ENCODE measurements around the gene DLG2. TPM values are rescaled to one million over a fixed set of nuclear protein-coding genes. Genes with fewer than 3 reads are reported as not detected.

DLG2 gene
- total RNA-seq, 4 donors from 2014 or later, result 1.3 to 4.7 (median 2.4) TPM

DNA sequence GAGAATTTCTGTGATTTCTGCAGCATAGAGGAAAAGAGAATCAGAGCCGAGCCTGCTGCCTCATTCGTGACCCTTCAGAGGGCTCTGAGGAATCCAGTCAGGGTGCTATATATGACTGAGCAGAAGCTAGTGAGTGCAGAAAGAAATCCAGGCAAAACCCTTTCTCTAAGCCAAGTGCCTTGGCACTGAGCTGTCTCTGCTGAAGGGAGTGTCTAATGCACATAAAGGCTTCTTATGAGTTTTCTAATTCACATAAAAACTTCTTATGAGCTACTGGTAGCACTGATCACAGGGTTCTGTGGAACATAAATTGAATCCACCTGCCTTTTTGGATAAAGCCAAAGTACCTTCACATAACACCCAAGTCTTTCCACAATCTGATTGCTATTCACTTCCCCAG is 1555.3 kb downstream of the DLG2 start:
- Histone ChIP-seq H3K9me3 (no peaks in the 10 kb centered on the region), H3K27me3 (no peaks in the 10 kb centered on the region), H3K4me1 (no peaks in the 10 kb centered on the region), H3K36me3 (no peaks in the 10 kb centered on the region), H3K27ac (no peak overlapping the region), H3K4me3 (no peak overlapping the region)
- no peak for DNase-seq
- no peak for ATAC-seq
- no peak for TF ChIP-seq POLR2A (IDR thresholded peaks at IDR 0.05)
- TF ChIP-seq, protein P1, sequence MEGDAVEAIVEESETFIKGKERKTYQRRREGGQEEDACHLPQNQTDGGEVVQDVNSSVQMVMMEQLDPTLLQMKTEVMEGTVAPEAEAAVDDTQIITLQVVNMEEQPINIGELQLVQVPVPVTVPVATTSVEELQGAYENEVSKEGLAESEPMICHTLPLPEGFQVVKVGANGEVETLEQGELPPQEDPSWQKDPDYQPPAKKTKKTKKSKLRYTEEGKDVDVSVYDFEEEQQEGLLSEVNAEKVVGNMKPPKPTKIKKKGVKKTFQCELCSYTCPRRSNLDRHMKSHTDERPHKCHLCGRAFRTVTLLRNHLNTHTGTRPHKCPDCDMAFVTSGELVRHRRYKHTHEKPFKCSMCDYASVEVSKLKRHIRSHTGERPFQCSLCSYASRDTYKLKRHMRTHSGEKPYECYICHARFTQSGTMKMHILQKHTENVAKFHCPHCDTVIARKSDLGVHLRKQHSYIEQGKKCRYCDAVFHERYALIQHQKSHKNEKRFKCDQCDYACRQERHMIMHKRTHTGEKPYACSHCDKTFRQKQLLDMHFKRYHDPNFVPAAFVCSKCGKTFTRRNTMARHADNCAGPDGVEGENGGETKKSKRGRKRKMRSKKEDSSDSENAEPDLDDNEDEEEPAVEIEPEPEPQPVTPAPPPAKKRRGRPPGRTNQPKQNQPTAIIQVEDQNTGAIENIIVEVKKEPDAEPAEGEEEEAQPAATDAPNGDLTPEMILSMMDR (IDR thresholded peaks at IDR 0.05 in 4 of 5, conservative IDR thresholded peaks at IDR 0.05 in 1 of 5), result no peak
- intact Hi-C loops (cut with DNase I; ENCODE audit: low total_unique reads) (no loop called here), in situ Hi-C loops (cut with MboI; ENCODE audit: low sequenced_read_pairs in 4 of 4) (no loop called here)

DNA sequence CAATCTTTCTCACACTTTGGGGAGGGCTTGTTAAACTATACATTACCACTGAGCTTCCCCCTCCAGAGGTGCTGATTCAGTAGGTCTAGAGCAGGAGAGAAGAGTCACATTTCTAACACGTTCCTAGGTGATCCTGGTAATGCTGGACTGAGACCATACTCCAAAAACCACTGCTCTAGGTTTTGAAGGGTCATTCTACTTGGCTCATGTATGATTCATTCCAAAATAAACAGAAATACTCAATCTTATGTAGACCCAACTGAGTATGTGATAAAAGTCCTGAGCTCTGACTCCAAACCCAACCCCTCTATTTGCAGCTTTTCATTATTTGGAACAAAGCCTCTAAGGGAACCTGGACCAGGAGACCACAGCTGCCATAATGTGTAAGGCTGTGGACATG is 1558.1 kb downstream of the DLG2 start:
- no peak for TF ChIP-seq POLR2A (IDR thresholded peaks at IDR 0.05)
- TF ChIP-seq, protein P1 (IDR thresholded peaks at IDR 0.05 in 4 of 5, conservative IDR thresholded peaks at IDR 0.05 in 1 of 5), result no peak
- Histone ChIP-seq H3K36me3 (no peaks in the 10 kb centered on the region), H3K4me3 (no peak overlapping the region), H3K4me1 (no peaks in the 10 kb centered on the region), H3K9me3 (no peaks in the 10 kb centered on the region), H3K27me3 (no peaks in the 10 kb centered on the region), H3K27ac (no peak overlapping the region)
- ATAC-seq, result no peak
- intact Hi-C loops (cut with DNase I; ENCODE audit: low total_unique reads), result no loop called here
- in situ Hi-C loops (cut with MboI; ENCODE audit: low sequenced_read_pairs in 4 of 4), result no loop called here
- DNase-seq, result no peak

DNA sequence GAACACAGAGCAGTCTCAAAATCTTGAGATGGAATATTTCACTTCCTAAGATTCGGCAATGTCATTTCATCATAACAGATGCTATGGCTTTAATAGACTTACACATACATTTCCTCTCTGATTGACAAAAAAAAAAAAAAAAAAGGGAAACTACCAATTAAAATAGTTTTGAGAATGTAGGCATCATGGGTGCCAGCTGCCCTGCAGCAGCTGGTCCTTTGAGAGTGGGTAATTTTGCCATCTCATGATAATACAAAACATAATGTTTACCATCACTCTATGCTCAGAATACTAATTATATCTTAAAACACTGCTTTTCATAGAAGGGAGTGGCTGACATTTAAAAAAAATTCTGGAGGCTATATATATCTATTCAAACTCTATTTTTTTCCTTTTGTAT is 1565.4 kb downstream of the DLG2 start:
- TF ChIP-seq POLR2A (IDR thresholded peaks at IDR 0.05), result no peak
- TF ChIP-seq, protein P1 (IDR thresholded peaks at IDR 0.05 in 4 of 5, conservative IDR thresholded peaks at IDR 0.05 in 1 of 5), result no peak
- ATAC-seq (no peak), DNase-seq (no peak)
- Histone ChIP-seq H3K36me3 (no peaks in the 10 kb centered on the region), H3K27ac (no peak overlapping the region), H3K4me1 (no peaks in the 10 kb centered on the region), H3K27me3 (no peaks in the 10 kb centered on the region), H3K9me3 (no peaks in the 10 kb centered on the region), H3K4me3 (no peak overlapping the region)
- intact Hi-C loops (cut with DNase I; ENCODE audit: low total_unique reads) (no loop called here), in situ Hi-C loops (cut with MboI; ENCODE audit: low sequenced_read_pairs in 4 of 4) (no loop called here)

DNA sequence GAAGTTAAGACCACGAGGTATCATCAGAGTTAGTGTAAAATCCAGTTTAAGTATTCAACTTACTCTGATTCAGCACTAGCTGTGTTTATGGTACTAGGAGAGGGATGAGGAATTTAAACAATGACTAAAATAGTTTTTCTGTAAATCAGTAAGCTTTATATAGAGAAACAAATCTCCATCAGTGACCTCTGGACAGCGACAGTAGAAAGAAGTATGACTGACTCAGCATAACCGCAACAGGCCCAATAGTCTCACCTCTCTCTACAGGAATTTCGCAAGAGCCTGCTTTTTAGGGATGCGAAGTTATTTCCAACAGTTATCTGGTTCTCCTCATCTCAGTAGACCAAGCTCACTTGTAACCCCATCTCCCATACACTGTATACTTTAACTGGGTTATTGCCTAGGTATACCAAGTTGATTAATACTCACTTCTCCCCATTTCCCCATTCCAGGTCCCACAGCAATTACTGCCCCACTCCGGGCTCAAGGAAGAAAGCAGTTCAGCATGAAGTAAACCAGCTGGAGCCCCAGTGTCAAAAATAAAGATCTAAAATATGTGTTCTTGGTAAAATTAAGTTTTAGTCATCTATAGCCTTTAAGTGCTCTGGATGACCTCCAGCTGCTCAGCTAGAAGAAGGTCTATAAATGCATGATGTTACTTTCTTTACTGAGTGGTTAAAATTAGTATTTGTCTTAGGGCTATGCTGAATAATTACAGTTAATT is 1570.3 kb downstream of the DLG2 start:
- DNase-seq (no peak), ATAC-seq (no peak)
- Histone ChIP-seq H3K27me3 (no peaks in the 10 kb centered on the region), H3K36me3 (no peaks in the 10 kb centered on the region), H3K4me1 (no peaks in the 10 kb centered on the region), H3K27ac (no peak overlapping the region), H3K9me3 (no peaks in the 10 kb centered on the region), H3K4me3 (no peak overlapping the region)
- in situ Hi-C loops (cut with MboI; ENCODE audit: low sequenced_read_pairs in 4 of 4), result no loop called here
- intact Hi-C loops (cut with DNase I; ENCODE audit: low total_unique reads), result no loop called here
- TF ChIP-seq, protein P1 (IDR thresholded peaks at IDR 0.05 in 4 of 5, conservative IDR thresholded peaks at IDR 0.05 in 1 of 5), result no peak
- TF ChIP-seq POLR2A (IDR thresholded peaks at IDR 0.05), result no peak

DNA sequence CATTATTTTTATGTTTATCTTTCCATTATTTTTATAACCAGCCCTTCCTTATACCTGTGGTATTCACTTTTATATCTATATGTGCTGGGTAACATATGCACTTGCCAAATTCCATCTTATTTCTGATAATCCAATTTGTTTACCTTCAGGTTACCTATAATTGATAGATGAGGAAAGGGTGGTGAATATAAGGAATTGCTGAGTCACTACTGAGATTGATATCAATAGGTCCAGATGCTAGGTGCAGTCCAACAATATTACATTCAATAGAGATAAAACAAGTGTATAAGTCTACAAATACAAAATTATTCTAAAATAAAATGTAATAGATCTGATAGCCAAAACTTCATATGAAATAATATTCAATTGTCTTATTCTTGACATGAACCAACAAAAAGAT is 1582.0 kb downstream of the DLG2 start:
- in situ Hi-C loops (cut with MboI; ENCODE audit: low sequenced_read_pairs in 4 of 4), result no loop called here
- intact Hi-C loops (cut with DNase I; ENCODE audit: low total_unique reads), result no loop called here
- DNase-seq (no peak), ATAC-seq (no peak)
- no peaks in the 10 kb centered on the region for H3K36me3 ChIP-seq
- no peaks in the 10 kb centered on the region for H3K27me3 ChIP-seq
- H3K9me3 ChIP-seq, result no peaks in the 10 kb centered on the region
- H3K4me3 ChIP-seq, result no peak overlapping the region
- TF ChIP-seq, protein P1 (IDR thresholded peaks at IDR 0.05 in 4 of 5, conservative IDR thresholded peaks at IDR 0.05 in 1 of 5), result no peak
- TF ChIP-seq POLR2A (IDR thresholded peaks at IDR 0.05), result no peak
- H3K4me1 ChIP-seq, result no peaks in the 10 kb centered on the region
- H3K27ac ChIP-seq, result no peak overlapping the region
